ENCODE measurements around the gene CDSN.
A peak's percentile ranks its signal among the peaks of the same experiment; 100 is the strongest.
"Not testable (repeated sequence)": the region's sequence is repeated elsewhere in the genome, so short reads cannot be mapped to it uniquely, and the experiment has no call there.

CDSN gene

DNA sequence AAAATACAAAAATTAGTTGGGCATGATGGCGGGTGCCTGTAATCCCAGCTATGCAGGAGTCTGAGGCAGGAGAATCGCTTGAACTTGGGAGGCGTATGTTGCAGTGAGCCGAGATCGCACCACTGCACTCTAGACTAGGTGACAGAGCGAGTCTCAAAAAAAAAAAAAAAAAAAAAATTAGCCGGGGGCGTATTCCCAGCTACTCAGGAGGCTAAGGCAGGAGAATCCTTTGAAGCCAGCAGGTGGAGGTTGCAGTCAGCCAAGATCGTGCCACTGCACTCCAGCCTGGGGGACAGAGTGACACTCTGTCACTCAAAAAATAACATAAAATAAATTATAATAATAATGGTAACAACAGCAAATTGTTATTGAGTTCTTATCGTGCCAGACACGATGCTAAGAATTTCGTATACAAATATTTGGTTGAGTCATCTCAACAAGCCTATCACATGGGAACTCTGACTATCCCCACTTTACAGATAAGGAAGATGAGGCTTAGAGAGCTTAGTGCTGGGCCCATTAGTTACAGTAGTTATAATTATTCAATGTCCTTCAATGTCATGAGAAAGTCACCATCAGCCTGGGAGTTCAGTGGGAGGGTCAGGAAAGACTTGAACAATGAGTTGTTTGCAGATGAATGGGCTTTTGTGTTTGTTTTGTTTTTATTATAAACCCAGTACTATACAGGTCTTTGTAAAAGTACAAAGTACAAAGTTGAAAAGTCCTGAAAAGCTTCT lies 27.3 kb downstream of the CDSN start:
- Histone ChIP-seq H3K27ac (peak overlapping the region in 1 of 21 experiments; percentile 87), H3K4me3 (no peak overlapping the region)

DNA sequence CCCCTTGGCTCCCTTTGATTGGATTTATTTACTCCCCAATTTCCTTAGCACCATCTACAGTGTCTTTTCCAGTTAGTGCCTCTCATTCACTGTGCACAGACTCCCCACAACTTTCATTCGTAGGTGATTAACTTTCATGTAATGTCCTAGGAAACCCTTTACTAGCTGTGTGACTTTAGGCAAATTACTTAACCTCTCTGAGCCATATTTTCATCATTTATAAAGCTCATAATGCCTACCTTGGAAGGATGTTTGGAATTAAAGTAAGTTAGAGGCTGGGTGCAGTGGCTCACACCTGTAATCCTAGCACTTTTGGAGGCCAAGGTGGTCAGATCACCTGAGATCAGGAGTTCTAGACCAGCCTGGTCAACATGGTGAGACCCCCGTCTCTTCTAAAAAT lies 28.0 kb downstream of the CDSN start:
- no peak overlapping the region for H3K4me3 ChIP-seq
- no peak overlapping the region for H3K27ac ChIP-seq

DNA sequence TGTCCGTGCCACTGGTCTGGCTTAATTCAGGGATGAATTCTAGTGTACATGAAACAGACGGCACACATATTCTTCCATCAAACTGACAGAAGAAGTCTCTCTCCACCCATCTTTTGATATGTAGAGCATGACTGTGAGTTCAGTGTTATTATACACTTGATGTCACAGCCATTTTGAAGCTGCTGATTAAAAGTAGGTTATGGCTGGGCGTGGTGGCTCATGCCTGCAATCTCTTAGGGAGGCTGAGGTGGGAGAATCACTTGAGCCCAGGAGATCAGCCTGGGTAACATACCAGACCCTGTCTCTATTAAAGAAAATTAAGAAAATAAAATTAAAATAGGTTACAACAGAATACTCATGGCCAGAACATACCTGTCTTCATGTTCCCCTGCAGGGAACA lies 28.6 kb downstream of the CDSN start:
- no peak overlapping the region for H3K4me3 ChIP-seq
- no peak overlapping the region for H3K27ac ChIP-seq

GRCh38 chr6:31090973-31091364 lies 29.3 kb downstream of the CDSN start:
- Histone ChIP-seq H3K4me3 (no peak overlapping the region), H3K27ac (no peak overlapping the region)

GRCh38 chr6:31090275-31090972 lies 29.8 kb downstream of the CDSN start:
- H3K27ac ChIP-seq: no peak overlapping the region
- H3K4me3 ChIP-seq: no peak overlapping the region

GRCh38 chr6:31087494-31088089 lies 32.7 kb downstream of the CDSN start:
- Histone ChIP-seq H3K27ac (peak overlapping the region in 1 of 21 experiments; percentile 12), H3K4me3 (no peak overlapping the region)

DNA sequence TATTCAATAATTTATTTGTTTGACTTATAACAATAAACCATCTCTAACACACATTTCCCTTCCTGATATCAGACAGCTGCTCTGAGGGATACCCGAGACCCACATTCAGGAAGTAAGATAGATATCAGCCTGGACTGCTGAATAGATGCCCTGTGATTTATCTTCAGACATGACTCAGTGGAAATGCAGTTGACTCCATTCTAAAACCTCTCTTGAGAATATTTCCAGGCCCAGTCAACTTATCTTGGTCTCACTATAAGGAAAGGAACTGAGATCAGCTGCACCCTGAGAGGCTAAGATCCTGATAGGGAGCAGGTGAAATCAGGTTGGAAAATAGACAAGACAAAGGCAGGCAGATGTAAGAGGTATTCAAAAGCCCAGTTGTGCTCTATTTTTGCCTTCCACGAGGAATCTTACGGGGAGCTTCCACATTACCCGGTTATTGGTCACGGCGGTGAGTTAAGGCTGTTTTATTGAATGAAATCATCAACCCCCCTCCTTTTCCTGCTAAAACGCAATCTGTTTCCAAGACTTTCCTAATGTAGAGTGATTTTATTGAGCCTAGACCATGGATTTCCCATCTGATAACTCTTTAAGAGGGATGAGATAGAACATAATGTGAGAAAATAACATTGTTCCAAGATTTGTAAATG lies 33.3 kb downstream of the CDSN start:
- Histone ChIP-seq H3K4me3 (no peak overlapping the region), H3K27ac (peak overlapping the region in 1 of 21 experiments; percentile 12)

DNA sequence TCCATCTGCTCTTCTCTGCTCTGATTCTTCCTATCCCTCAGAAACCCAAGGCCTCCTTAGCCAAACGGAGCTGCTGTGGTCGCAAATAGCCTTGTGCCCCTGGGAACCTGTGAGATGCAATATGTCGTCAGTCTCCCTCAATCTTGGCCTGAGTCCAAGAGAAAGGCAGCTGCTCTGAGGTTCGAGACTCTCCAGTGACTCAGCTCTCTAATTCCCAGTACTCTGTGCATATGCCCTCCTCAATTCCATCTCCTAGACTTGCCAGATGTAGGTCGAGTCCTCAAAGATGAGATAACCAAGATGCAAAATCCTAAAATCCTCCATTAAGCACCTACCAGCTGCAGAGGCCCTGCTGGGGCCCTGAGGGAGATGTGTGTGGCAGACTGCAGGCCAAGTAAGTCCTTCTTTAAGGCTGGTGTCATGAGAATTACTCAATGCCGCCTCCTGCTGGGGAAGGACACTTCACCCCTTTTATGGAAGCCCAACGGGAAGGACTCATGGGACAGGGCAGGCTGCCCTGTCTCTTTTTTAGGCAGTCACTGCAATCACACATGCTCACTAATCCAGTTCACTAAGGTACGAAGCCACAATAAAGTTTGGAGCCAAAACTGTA lies 36.4 kb downstream of the CDSN start:
- Histone ChIP-seq H3K27ac (no peak overlapping the region), H3K4me3 (no peak overlapping the region)

DNA sequence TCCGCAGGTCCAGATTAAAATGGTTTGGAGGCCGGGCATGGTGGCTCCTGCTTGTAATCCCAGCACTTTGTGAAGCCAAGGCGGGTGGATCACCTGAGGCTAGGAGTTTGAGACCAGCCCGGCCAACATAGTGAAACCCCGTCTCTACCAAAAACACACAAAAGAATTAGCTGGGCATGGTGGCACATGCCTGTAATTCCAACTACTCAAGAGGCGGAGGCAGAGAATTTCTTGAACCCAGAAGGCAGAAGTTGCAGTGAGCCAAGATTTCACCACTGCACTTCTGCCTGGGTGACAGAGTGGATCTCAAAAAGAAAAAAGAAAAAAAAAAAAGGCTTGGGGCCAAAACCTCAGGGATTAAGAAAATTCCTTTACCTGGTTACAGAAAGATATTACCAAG lies 38.4 kb downstream of the CDSN start:
- H3K4me3 ChIP-seq: no peak overlapping the region
- no peak overlapping the region for H3K27ac ChIP-seq

- no peak overlapping the region for H3K4me3 ChIP-seq
- no peak overlapping the region for H3K27ac ChIP-seq
These were observed 40.5 kb downstream of the CDSN start for GRCh38 chr6:31079656-31080261.

GRCh38 chr6:31076611-31077010 lies 43.6 kb downstream of the CDSN start:
- Histone ChIP-seq H3K27ac (no peak overlapping the region), H3K4me3 (no peak overlapping the region)

DNA sequence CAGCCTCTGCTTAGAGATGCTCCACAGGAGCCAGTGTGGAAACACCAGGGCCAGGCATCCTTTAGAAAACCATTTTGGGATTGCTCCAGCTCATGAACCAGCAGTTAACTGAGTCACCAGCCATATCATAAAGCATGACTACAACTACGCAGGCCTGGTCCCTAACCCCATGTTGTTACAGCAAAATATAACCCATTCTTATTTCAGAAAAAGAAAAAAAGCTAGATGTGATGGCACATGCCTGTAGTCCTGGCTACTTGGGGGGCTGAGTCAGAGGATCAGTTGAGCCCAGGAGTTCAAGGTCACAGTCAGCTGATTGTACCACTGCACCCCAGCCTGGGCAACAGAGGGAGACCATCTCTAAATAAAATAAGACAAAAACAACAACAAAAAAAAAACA lies 44.7 kb downstream of the CDSN start:
- Histone ChIP-seq H3K27ac (no peak overlapping the region), H3K4me3 (no peak overlapping the region)

GRCh38 chr6:31074401-31074800 lies 45.8 kb downstream of the CDSN start:
- H3K27ac ChIP-seq: no peak overlapping the region
- no peak overlapping the region for H3K4me3 ChIP-seq

DNA sequence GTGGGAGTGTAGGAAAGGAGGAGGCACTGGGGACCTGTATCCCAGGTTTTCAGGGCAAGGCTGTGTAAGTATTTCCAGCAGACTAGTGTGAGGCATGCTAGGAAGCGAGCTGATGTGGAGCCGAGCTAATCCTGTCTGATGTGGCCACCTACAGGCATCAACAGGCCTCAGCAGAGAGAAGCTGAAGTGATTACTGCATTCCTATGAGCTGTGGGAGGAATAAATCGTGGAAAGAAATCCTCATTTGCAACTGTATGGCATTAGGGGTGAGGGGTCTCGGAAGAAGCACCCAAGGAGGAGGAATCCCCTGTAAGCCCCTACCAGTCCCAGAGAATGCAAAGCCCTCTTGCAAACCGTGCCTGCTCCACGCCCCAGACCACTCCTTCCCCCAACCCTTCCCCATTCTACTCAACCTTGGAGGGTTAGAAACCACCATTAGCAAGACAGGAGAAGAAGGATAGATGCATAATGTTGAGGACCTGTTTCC lies 49.5 kb downstream of the CDSN start:
- no peak overlapping the region for H3K4me3 ChIP-seq
- H3K27ac ChIP-seq: no peak overlapping the region

DNA sequence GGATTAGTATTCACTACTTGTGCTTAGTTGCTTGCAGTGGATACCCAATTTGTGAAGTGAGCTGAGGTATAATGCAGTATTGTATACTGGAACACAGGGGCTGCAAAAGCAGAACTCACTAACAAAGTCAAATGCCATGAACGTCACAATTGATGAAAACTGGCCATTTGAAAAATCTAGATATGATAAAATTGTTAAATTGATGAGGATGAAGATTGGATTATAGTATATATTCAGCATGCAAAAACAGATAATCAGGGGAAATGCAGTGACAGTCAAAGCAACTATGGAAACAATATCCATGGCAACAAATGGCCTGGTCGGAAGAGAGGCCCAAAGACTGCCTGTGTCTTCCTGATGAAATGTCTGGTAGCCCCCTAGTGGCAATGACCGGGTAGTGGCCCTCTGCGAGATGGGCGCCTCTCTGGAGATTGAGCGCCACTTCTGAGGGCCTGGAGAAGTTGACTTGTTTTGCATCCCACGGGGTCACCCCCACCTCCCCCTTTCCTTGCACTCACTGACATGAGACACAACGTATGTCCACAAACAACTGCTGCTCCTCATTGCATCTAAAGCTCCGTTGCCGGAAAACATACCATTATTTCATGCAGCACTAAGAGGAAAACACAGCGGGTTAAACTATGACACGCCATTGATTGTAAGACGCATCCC lies 51.4 kb downstream of the CDSN start:
- Histone ChIP-seq H3K27ac (no peak overlapping the region), H3K4me3 (no peak overlapping the region)

GRCh38 chr6:31067891-31068668 lies 52.2 kb downstream of the CDSN start:
- not testable (repeated sequence) for H3K27ac ChIP-seq, H3K4me3 ChIP-seq

DNA sequence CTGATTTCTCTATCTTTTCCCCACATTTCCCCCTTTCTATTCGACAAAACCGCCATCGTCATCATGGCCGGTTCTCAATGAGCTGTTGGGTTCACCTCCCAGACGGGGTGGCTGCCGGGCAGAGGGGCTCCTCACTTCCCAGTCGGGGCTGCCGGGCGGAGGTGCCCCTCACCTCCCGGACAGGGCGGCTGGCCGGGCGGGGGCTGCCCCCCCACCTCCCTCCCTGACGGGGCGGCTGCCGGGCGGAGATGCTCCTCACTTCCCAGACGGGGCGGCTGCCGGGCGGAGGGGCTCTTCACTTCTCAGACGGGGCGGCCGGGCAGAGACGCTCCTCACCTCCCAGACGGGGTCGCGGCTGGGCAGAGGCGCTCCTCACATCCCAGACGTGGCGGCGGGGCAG lies 53.2 kb downstream of the CDSN start:
- H3K27ac ChIP-seq, H3K4me3 ChIP-seq: not testable (repeated sequence)

DNA sequence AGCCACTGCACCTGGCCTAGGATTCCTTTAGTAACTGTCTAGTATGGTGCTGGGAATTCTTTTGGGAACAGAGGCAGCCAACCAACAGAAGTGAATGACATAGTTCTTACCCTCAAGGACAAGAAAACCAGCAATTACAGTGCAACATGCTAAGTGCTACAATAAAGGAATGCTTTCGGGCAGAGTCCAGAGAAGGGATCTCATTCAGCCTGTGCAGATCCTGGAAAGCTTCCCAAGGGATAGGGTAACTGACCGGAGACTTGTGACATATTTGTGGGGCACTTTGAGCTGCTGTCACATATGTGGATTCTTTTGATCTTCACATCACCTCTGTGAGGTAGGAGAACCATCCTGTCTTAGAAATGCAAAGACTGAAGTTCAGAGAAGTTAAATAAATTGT lies 54.7 kb downstream of the CDSN start:
- Histone ChIP-seq H3K4me3 (no peak overlapping the region), H3K27ac (no peak overlapping the region)
